Measurements from ENCODE around the gene BCKDHB. TPM values are rescaled to one million over a fixed set of nuclear protein-coding genes. Genes with fewer than 3 reads are reported as not detected.
"Not testable (repeated sequence)": the region's sequence is repeated elsewhere in the genome, so short reads cannot be mapped to it uniquely, and the experiment has no call there.

Gene BCKDHB
- total and polyA plus RNA-seq, 7 donors = 15.1 to 43.2 (median 20.3) TPM

DNA sequence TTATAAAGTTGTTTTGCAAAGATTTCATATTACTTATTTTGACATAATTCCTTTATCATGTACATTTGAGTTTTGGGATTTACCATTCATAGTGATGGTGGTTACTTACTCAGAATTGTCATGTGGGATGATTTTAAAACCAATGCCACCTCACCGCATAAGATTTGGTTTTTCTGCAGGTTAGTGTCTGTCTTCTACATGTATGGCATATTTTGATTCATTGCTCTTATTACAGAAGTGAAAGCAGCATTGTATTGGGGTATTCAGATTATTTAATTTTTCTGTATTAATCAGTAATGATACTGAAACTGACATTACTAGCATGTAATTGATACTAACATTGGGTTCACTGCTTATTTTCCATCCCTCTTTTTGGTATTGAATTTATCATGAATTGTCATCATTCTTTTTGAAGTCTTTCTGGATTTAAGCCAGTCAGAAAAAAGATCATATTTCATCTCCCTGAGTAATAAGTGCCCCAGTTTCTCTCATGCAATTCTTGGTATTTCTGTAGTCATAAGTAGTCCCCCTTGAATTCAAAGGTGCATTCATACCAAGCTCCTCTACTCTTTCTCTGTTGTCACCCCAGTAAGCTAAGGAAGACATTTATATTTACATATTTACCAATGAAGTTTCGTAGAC is 176.6 kb downstream of the BCKDHB start:
- 94 to 95% methylated on average over 2 of the region's 2 CpGs for WGBS, 2 donors
- intact Hi-C loops (cut with DNase I) = no loop called here
- H3K27ac ChIP-seq = no peak overlapping the region
- no peak overlapping the region for H3K4me3 ChIP-seq
- no peaks in the 10 kb centered on the region for H3K36me3 ChIP-seq
- no peaks in the 10 kb centered on the region for H3K27me3 ChIP-seq
- TF ChIP-seq POLR2AphosphoS5 (IDR thresholded peaks at IDR 0.05) (no peak), EP300 (IDR thresholded peaks at IDR 0.05) (no peak), POLR2A (IDR thresholded peaks at IDR 0.05) (no peak)
- TF ChIP-seq, protein P1, sequence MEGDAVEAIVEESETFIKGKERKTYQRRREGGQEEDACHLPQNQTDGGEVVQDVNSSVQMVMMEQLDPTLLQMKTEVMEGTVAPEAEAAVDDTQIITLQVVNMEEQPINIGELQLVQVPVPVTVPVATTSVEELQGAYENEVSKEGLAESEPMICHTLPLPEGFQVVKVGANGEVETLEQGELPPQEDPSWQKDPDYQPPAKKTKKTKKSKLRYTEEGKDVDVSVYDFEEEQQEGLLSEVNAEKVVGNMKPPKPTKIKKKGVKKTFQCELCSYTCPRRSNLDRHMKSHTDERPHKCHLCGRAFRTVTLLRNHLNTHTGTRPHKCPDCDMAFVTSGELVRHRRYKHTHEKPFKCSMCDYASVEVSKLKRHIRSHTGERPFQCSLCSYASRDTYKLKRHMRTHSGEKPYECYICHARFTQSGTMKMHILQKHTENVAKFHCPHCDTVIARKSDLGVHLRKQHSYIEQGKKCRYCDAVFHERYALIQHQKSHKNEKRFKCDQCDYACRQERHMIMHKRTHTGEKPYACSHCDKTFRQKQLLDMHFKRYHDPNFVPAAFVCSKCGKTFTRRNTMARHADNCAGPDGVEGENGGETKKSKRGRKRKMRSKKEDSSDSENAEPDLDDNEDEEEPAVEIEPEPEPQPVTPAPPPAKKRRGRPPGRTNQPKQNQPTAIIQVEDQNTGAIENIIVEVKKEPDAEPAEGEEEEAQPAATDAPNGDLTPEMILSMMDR (IDR thresholded peaks at IDR 0.05) = no peak
- DNase-seq = no peak
- H3K4me1 ChIP-seq = no peaks in the 10 kb centered on the region
- H3K9me3 ChIP-seq = no peaks in the 10 kb centered on the region

DNA sequence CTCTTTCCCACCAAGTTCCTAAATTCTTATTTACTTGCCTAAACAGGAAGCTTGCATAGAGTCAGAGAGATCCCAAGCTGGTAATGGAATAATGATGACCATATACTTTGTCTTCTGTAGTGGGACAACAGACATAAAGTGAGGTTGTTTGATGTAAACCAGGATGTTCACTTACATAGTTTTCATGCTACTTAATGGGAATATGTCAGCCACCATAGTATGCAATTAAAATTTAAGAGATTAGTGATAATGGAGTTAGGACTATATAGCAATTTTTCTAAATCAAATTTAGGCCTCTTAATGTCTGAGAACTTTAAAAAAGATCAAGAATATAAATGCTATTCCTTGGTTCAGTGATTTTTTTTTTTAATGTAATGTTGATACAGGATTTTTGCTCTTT is 180.6 kb downstream of the BCKDHB start:
- no peak overlapping the region for H3K27ac ChIP-seq
- intact Hi-C loops (cut with DNase I) = no loop called here
- H3K36me3 ChIP-seq = no peaks in the 10 kb centered on the region

DNA sequence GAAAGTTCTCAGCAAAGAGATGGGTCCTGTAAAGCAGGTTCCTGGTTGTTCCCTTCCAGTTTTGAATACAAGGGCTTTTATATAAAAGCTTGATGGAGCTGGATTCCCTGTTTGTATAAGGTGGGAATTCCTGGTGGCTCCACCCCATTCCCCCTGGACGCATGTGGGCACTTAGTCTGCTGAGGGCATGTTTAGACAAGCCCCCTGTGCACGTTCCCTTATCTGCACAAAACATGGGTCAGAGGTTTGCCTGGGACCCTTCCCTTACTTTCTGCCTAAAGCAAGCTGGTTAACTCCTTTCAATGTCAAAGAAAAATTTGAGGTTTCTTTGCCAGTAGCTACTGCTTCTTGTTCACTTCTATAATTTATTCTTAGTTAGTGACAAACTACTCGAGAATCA is 181.1 kb downstream of the BCKDHB start:
- intact Hi-C loops (cut with DNase I) = no loop called here
- DNase-seq = no peak
- WGBS, 2 donors = 92 to 94% methylated on average over 3 of the region's 3 CpGs

More for the DNA sequence above, 180.6 kb downstream of the BCKDHB start:
- Histone ChIP-seq H3K27me3 (no peaks in the 10 kb centered on the region), H3K9me3 (no peaks in the 10 kb centered on the region), H3K4me3 (no peak overlapping the region), H3K4me1 (no peaks in the 10 kb centered on the region)
- TF ChIP-seq POLR2AphosphoS5 (IDR thresholded peaks at IDR 0.05) = no peak
- TF ChIP-seq, protein P1 (IDR thresholded peaks at IDR 0.05) = no peak
- TF ChIP-seq EP300 (IDR thresholded peaks at IDR 0.05) = no peak
- no peak for TF ChIP-seq POLR2A (IDR thresholded peaks at IDR 0.05)
- no peak for DNase-seq

DNA sequence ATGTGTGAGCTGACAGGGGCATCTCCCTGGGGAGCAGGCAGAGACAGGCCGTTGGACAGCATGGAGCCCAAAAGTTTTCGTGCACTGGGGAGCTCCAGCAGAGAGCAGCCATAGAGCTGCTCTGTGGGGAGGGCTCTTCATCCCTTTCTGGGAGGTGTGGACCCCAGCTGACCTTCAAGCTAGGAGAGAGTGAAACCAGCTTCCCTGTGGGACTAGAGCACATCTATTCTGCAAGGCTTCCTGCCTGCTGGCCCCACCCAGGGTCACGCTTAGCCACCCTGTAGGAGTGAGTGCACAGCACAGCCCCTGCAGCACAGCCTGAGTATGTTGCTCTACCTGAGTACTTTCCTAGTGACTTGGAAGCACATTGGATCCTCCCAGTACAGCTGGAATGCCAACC is 183.3 kb downstream of the BCKDHB start:
- H3K27me3 ChIP-seq = no peaks in the 10 kb centered on the region
- no peak overlapping the region for H3K27ac ChIP-seq
- no peak for DNase-seq
- H3K9me3 ChIP-seq = peaks cover 0 to 12% (median 1%) of the 10 kb centered on the region in 4 donors
- TF ChIP-seq POLR2AphosphoS5 (IDR thresholded peaks at IDR 0.05) (no peak), POLR2A (IDR thresholded peaks at IDR 0.05) (no peak), EP300 (IDR thresholded peaks at IDR 0.05) (no peak)
- TF ChIP-seq, protein P1 (IDR thresholded peaks at IDR 0.05) = no peak
- no peaks in the 10 kb centered on the region for H3K36me3 ChIP-seq
- no peak overlapping the region for H3K4me3 ChIP-seq
- 64% methylated on average over 3 of the region's 3 CpGs for WGBS, 2 donors
- intact Hi-C loops (cut with DNase I) = no loop called here
- no peaks in the 10 kb centered on the region for H3K4me1 ChIP-seq

More for the DNA sequence above, 181.1 kb downstream of the BCKDHB start:
- H3K9me3 ChIP-seq = no peaks in the 10 kb centered on the region
- TF ChIP-seq EP300 (IDR thresholded peaks at IDR 0.05) (no peak), POLR2AphosphoS5 (IDR thresholded peaks at IDR 0.05) (no peak), POLR2A (IDR thresholded peaks at IDR 0.05) (no peak)
- TF ChIP-seq, protein P1 (IDR thresholded peaks at IDR 0.05) = no peak
- H3K27ac ChIP-seq = no peak overlapping the region
- no peak overlapping the region for H3K4me3 ChIP-seq
- H3K27me3 ChIP-seq = no peaks in the 10 kb centered on the region
- no peaks in the 10 kb centered on the region for H3K36me3 ChIP-seq
- no peaks in the 10 kb centered on the region for H3K4me1 ChIP-seq

DNA sequence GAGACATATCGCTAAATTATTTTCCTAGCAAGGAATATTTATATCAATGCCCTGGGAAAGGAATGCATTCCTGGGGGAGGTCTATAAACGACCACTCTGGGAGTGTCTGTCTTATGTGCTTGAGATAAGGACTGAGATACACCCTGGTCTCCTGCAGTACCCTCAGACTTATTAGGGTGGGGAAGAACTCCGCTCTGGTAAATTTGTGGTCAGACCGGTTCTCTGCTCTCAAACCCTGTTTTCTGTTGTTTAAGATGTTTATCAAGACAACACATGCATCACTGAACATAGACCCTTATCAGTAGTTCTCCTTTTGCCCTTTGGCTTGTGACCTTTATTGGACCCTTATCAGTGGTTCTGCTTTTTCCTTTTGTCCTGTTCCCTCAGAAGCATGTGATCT is 188.1 kb downstream of the BCKDHB start:
- H3K4me1 ChIP-seq; H3K27ac ChIP-seq; DNase-seq; H3K27me3 ChIP-seq; H3K36me3 ChIP-seq; H3K4me3 ChIP-seq; intact Hi-C loops (cut with DNase I): not testable (repeated sequence)
- H3K9me3 ChIP-seq = peaks cover 0 to 12% (median 2%) of the 10 kb centered on the region in 4 donors
- WGBS, 2 donors = 92 to 93% methylated on average over 4 of the region's 4 CpGs
